Central memory CD8-positive, alpha-beta T cell (primary cell): ENCODE results near the gene SRSF4.
"Not testable (repeated sequence)": the region's sequence is repeated elsewhere in the genome, so short reads cannot be mapped to it uniquely, and the experiment has no call there.

Source experiments
- ATAC-seq: fragments of 150-1000 bp; cut with Tn5 transposase; replicated peaks from 2 replicates; pipeline ENCODE4 v1.10.0; 2022; ENCODE audit warnings: mild to moderate bottlenecking, moderate FRiP score, moderate number of reproducible peaks; ENCODE audit not compliant: poor library complexity, severe bottlenecking; ENCODE audit errors: extremely low read depth
- DNase-seq, 2 donors: peaks; one replicate each; pipeline ENCODE4 v3.0.0; 2021; ENCODE audit warnings: low spot score in 2 of 2
- H3K27ac Mint-ChIP-seq: one replicate; pipeline ENCODE4 v1.8.0; 2022; ENCODE audit warnings: low read depth, mild to moderate bottlenecking, moderate library complexity, mixed read lengths
- H3K27me3 Mint-ChIP-seq: one replicate; pipeline ENCODE4 v1.8.0; 2022; ENCODE audit warnings: mixed read lengths
- H3K36me3 Mint-ChIP-seq: one replicate; pipeline ENCODE4 v1.8.0; 2022; ENCODE audit warnings: mild to moderate bottlenecking, moderate library complexity, mixed read lengths; ENCODE audit not compliant: insufficient read depth
- H3K4me1 Mint-ChIP-seq: one replicate; pipeline ENCODE4 v1.8.0; 2022; ENCODE audit warnings: mixed read lengths
- H3K4me3 Mint-ChIP-seq: one replicate; pipeline ENCODE4 v1.8.0; 2022; ENCODE audit warnings: mild to moderate bottlenecking, moderate library complexity, mixed read lengths
- H3K9me3 Mint-ChIP-seq: one replicate; pipeline ENCODE4 v1.8.0; 2022; ENCODE audit warnings: mixed read lengths

SRSF4 gene

GRCh38 chr1:29114654-29115053 lies 67.0 kb downstream of the SRSF4 start:
- Mint-ChIP-seq H3K4me3 (no peak overlapping the region), H3K27ac (no peak overlapping the region), H3K36me3 (peaks cover 72% of the 10 kb centered on the region), H3K27me3 (no peaks in the 10 kb centered on the region), H3K9me3 (no peaks in the 10 kb centered on the region), H3K4me1 (peaks cover 17% of the 10 kb centered on the region)
- no peak for ATAC-seq
- DNase-seq: no peak

- peaks cover 74% of the 10 kb centered on the region for H3K36me3 Mint-ChIP-seq
These were observed 68.1 kb downstream of the SRSF4 start for GRCh38 chr1:29113413-29114117.

GRCh38 chr1:29112705-29113412 lies 68.8 kb downstream of the SRSF4 start:
- H3K9me3 Mint-ChIP-seq: no peaks in the 10 kb centered on the region
- peaks cover 9% of the 10 kb centered on the region for H3K4me1 Mint-ChIP-seq
- H3K36me3 Mint-ChIP-seq: peaks cover 73% of the 10 kb centered on the region
- DNase-seq (no peak), ATAC-seq (no peak)
- H3K4me3 Mint-ChIP-seq: no peak overlapping the region
- H3K27ac Mint-ChIP-seq: peak overlapping the region; percentile 44
- H3K27me3 Mint-ChIP-seq: no peaks in the 10 kb centered on the region

More at GRCh38 chr1:29113413-29114117, 68.1 kb downstream of the SRSF4 start:
- Mint-ChIP-seq H3K4me1 (peaks cover 11% of the 10 kb centered on the region), H3K4me3 (no peak overlapping the region), H3K27me3 (no peaks in the 10 kb centered on the region), H3K27ac (peak overlapping the region; percentile 48), H3K9me3 (no peaks in the 10 kb centered on the region)
- ATAC-seq (peak; percentile 46), DNase-seq (no peak)

- not testable (repeated sequence) for DNase-seq, H3K9me3 Mint-ChIP-seq, H3K27me3 Mint-ChIP-seq, H3K27ac Mint-ChIP-seq, ATAC-seq, H3K4me1 Mint-ChIP-seq, H3K4me3 Mint-ChIP-seq
- H3K36me3 Mint-ChIP-seq: peaks cover 42% of the 10 kb centered on the region
These were observed 73.7 kb downstream of the SRSF4 start for GRCh38 chr1:29108041-29108440.

GRCh38 chr1:29105822-29106221 lies 75.9 kb downstream of the SRSF4 start:
- Mint-ChIP-seq H3K27me3 (no peaks in the 10 kb centered on the region), H3K27ac (peak overlapping the region; percentile 68), H3K4me1 (no peaks in the 10 kb centered on the region), H3K9me3 (no peaks in the 10 kb centered on the region), H3K4me3 (no peak overlapping the region), H3K36me3 (peaks cover 31% of the 10 kb centered on the region)
- no peak for ATAC-seq
- no peak for DNase-seq

- ATAC-seq: no peak
- Mint-ChIP-seq H3K27me3 (no peaks in the 10 kb centered on the region), H3K9me3 (no peaks in the 10 kb centered on the region), H3K4me1 (peaks cover 7% of the 10 kb centered on the region), H3K36me3 (peaks cover 46% of the 10 kb centered on the region), H3K4me3 (no peak overlapping the region), H3K27ac (no peak overlapping the region)
- no peak for DNase-seq
These were observed 81.2 kb downstream of the SRSF4 start for GRCh38 chr1:29100487-29100886.

GRCh38 chr1:29099286-29099685 lies 82.4 kb downstream of the SRSF4 start:
- no peaks in the 10 kb centered on the region for H3K9me3 Mint-ChIP-seq
- no peaks in the 10 kb centered on the region for H3K27me3 Mint-ChIP-seq
- H3K4me1 Mint-ChIP-seq: peaks cover 7% of the 10 kb centered on the region
- ATAC-seq (no peak), DNase-seq (no peak)
- no peak overlapping the region for H3K4me3 Mint-ChIP-seq
- H3K36me3 Mint-ChIP-seq: peaks cover 54% of the 10 kb centered on the region
- no peak overlapping the region for H3K27ac Mint-ChIP-seq
